ENCODE results near the gene AIFM3.

DNA sequence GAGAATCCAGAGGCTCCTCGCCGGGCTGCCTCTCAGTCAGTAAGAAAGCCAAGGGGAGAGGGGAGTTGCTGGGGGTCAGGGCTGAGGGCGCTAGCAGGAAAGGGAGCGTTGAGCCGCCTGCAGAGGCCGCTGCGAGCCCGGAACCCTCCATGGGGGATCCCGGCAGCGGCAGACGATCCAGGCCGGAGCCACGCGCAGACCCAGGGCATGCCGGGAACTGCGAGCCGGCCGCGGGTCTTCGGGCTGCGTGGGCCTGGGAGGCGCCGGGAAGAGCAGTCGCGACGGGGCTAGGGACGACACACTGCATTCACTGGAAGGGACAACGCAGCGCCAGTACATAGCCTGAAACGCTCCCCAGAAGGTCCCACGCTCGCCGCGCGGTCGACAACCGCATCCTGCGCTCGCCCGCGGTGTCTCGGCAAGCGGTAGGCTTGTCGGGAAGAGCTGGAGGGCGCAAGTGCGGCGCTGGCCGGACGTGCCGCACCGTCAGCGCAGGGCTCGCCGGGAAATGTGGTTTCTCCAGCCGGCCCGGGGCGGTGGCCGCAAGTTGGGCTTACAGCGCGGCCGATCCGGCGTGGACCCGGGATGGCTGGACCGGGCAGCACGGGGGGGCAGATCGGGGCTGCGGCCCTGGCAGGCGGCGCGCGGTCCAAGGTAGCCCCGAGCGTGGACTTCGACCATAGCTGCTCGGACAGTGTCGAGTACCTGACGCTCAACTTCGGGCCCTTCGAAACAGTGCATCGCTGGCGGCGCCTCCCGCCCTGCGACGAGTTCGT is 14.9 kb downstream of the AIFM3 start, which contains the start of gene LZTR1:
- no peak for TF ChIP-seq EZH2 (IDR thresholded peaks at IDR 0.05)
- TF ChIP-seq, protein P1, sequence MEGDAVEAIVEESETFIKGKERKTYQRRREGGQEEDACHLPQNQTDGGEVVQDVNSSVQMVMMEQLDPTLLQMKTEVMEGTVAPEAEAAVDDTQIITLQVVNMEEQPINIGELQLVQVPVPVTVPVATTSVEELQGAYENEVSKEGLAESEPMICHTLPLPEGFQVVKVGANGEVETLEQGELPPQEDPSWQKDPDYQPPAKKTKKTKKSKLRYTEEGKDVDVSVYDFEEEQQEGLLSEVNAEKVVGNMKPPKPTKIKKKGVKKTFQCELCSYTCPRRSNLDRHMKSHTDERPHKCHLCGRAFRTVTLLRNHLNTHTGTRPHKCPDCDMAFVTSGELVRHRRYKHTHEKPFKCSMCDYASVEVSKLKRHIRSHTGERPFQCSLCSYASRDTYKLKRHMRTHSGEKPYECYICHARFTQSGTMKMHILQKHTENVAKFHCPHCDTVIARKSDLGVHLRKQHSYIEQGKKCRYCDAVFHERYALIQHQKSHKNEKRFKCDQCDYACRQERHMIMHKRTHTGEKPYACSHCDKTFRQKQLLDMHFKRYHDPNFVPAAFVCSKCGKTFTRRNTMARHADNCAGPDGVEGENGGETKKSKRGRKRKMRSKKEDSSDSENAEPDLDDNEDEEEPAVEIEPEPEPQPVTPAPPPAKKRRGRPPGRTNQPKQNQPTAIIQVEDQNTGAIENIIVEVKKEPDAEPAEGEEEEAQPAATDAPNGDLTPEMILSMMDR (IDR thresholded peaks at IDR 0.05 in 2 of 3, conservative IDR thresholded peaks at IDR 0.05 in 1 of 3; ENCODE audit: borderline replicate concordance in 1 of 3, insufficient read depth in 1 of 3, low read depth in 2 of 3, low read length in 2 of 3) = peak; percentile 48 to 68 (median 56); a peak in 5 of 6 replicates
- TF ChIP-seq FOSL1 (IDR thresholded peaks at IDR 0.05; ENCODE audit: low read depth) = no peak
- TF ChIP-seq EZH2phosphoT487 (IDR thresholded peaks at IDR 0.05; ENCODE audit: borderline replicate concordance) = no peak
